ENCODE data around the gene MCTP2. TPM values are rescaled to one million over a fixed set of nuclear protein-coding genes. Genes with fewer than 3 reads are reported as not detected.

The MCTP2 gene
- total RNA-seq, 1 donor from 2014 or later, result 6.3 TPM

GRCh38 chr15:94243418-94243817, 12.1 kb downstream of the MCTP2 start:
- Histone ChIP-seq H3K4me3 (ENCODE audit: low read depth, low read length) (no peak overlapping the region), H3K27me3 (ENCODE audit: control insufficient read depth, insufficient read depth, low read length) (no peaks in the 10 kb centered on the region), H3K36me3 (ENCODE audit: control insufficient read depth, insufficient read depth, low read length) (no peaks in the 10 kb centered on the region)
- TF ChIP-seq CTCF (IDR thresholded peaks at IDR 0.05; ENCODE audit: insufficient read depth, low read length, poor library complexity, severe bottlenecking), result no peak
- no peak for DNase-seq (ENCODE audit: low read depth)

GRCh38 chr15:94246016-94246415, 14.7 kb downstream of the MCTP2 start:
- no peak for TF ChIP-seq CTCF (IDR thresholded peaks at IDR 0.05; ENCODE audit: insufficient read depth, low read length, poor library complexity, severe bottlenecking)
- H3K27me3 ChIP-seq (ENCODE audit: control insufficient read depth, insufficient read depth, low read length), result no peaks in the 10 kb centered on the region
- no peak overlapping the region for H3K4me3 ChIP-seq (ENCODE audit: low read depth, low read length)
- H3K36me3 ChIP-seq (ENCODE audit: control insufficient read depth, insufficient read depth, low read length), result no peaks in the 10 kb centered on the region
- DNase-seq (ENCODE audit: low read depth), result no peak

GRCh38 chr15:94247789-94248638, 16.7 kb downstream of the MCTP2 start:
- Histone ChIP-seq H3K27me3 (ENCODE audit: control insufficient read depth, insufficient read depth, low read length) (no peaks in the 10 kb centered on the region), H3K4me3 (ENCODE audit: low read depth, low read length) (no peak overlapping the region), H3K36me3 (ENCODE audit: control insufficient read depth, insufficient read depth, low read length) (no peaks in the 10 kb centered on the region)
- DNase-seq (ENCODE audit: low read depth), result no peak
- TF ChIP-seq CTCF (IDR thresholded peaks at IDR 0.05; ENCODE audit: insufficient read depth, low read length, poor library complexity, severe bottlenecking), result no peak

- H3K4me3 ChIP-seq (ENCODE audit: low read depth, low read length), result no peak overlapping the region
- H3K27me3 ChIP-seq (ENCODE audit: control insufficient read depth, insufficient read depth, low read length), result no peaks in the 10 kb centered on the region
- TF ChIP-seq CTCF (IDR thresholded peaks at IDR 0.05; ENCODE audit: insufficient read depth, low read length, poor library complexity, severe bottlenecking), result no peak
- no peaks in the 10 kb centered on the region for H3K36me3 ChIP-seq (ENCODE audit: control insufficient read depth, insufficient read depth, low read length)
- DNase-seq (ENCODE audit: low read depth), result no peak
Measured at GRCh38 chr15:94250801-94251200, 19.4 kb downstream of the MCTP2 start.

- Histone ChIP-seq H3K36me3 (ENCODE audit: control insufficient read depth, insufficient read depth, low read length) (no peaks in the 10 kb centered on the region), H3K4me3 (ENCODE audit: low read depth, low read length) (no peak overlapping the region), H3K27me3 (ENCODE audit: control insufficient read depth, insufficient read depth, low read length) (no peaks in the 10 kb centered on the region)
- DNase-seq (ENCODE audit: low read depth), result no peak
- no peak for TF ChIP-seq CTCF (IDR thresholded peaks at IDR 0.05; ENCODE audit: insufficient read depth, low read length, poor library complexity, severe bottlenecking)
Measured at GRCh38 chr15:94252223-94252766, 20.9 kb downstream of the MCTP2 start.

All from kidney epithelial cell (primary cell).